SHP77 (cell line): Measurements from ENCODE around the gene MAGI2.
A peak's percentile ranks its signal among the peaks of the same experiment; 100 is the strongest.

ENCODE experiments used
- DNase-seq, 2 experiments: peaks; one replicate each; lab custom pipeline; 2025; lab: John Stamatoyannopoulos, UW

The MAGI2 gene

GRCh38 chr7:77991656-77992055 is 1461.8 kb downstream of the MAGI2 start:
- peak in 1 of 2 experiments; percentile 34 for DNase-seq

GRCh38 chr7:77989981-77990566 is 1463.4 kb downstream of the MAGI2 start:
- DNase-seq, result peak; percentile 48 to 50

- peak; percentile 4 to 13 for DNase-seq
Observed at GRCh38 chr7:77985974-77986339, 1467.5 kb downstream of the MAGI2 start.

- no peak for DNase-seq
Observed at GRCh38 chr7:77985232-77985973, 1468.1 kb downstream of the MAGI2 start.

GRCh38 chr7:77983973-77984372 is 1469.5 kb downstream of the MAGI2 start:
- no peak for DNase-seq

DNA sequence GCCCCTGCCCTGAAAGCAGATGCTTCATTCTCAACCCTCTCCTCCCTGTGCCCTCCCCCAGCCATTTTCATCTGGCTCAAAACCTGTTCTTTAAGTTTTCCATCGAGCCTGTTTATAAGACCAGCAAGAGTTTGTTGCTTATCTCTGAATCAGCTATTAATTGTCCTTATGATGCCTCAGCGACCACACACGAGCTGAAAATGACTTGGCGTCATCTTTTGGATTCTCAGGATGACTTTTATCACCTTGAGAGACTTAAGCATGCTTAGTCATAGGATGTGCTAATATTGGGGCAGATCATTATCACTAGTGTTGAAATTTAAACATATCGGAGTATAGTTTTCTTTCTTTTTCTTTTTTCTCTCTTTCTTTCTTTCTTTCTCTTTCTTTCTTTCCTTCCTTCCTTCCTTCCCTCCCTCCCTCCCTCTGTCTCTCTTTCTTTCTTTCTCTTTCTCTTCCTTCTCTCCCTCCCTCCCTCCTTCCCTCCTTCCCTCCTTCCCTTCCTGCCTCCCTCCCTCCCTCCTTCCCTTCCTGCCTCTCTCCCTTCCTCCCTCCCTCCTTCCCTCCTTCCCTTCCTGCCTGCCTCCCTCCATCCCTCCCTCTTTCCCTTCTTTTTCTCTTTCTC is 1470.4 kb downstream of the MAGI2 start:
- no peak for DNase-seq

DNA sequence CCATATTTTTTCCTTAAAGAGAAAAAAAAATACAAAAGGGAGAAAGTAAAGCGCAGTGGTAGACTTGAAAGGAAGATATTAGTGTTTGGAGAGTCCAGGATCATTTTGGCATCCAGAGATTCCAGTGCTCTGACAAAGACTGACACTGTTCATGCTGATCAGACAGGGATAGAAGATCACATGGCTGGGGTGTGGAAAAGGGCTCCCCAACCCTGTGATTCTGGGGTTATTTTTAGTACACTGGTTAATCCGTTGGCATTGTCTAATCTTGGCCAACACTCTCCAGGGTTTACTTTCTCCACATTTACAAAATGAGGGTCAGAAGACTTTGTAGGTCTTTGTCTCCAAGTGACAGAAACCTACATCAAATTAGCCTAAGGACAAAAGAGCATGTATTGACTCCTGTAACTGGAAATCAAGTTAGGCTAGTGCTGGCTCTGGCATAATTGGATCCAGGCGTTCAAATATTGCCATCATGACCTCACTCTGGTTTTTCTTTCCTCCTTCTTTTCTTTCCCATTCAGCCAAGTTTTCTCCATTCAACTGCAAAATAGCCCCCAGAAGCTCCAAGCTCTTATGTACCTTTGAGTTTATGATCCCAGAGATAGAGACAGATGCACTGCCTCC is 1473.3 kb downstream of the MAGI2 start:
- no peak for DNase-seq

DNA sequence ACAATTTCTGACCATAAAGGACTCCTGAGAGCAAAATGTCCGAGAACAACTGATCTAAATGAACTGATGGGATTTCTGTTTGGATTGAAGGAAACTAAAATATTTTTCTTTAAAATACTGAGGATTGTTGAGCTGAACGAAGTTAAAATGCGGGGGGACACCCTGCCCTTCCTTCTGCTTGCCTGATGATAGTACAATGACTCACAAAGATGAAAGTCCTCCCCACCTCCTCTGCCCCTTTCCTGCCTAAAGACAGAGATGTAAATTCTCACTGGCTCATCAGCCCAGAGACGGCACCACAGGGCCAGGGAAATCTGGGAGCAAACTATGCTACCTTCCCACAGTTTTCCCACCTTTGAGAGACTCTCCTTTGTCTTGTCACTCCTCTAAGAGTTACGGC is 1474.2 kb downstream of the MAGI2 start:
- no peak for DNase-seq

DNA sequence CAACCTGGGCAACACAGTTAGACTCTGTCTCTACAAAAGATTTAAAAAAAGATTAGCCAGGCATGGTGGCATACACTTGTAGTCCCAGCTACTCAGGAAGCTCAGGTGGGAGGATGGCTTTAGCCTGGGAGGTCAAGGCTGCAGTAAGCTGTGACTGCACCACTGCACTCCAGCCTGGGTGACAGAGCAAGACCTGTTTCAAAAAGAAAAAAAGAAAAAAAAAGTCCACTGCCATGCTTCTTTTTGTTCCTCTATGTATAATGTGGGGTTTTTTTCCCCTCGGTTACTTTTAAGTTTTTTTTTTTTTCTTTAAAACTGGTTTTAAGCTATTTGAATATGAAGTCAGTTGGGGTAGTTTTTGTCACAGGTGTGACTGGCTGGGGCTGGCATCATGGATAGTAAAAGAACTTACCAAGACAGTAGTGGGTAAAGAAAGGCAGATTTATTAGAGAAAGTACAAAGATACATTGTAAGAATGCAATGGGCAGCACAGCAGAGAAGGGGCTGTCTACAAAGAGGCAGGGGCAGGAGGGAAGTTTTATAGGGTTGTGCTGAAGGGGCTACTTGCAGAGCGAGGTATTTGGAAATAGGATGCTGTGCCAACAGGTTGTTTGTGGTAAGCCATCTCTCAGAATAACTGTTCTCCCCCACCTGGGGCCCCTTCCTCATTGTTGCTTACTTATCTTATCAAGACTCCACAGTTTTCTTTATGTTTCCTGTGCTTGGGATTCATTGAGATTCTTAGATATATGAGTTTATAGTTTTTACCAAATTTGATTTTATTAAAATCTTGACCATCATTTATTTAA is 1477.6 kb downstream of the MAGI2 start:
- no peak for DNase-seq

GRCh38 chr7:77971726-77972125 is 1481.7 kb downstream of the MAGI2 start:
- DNase-seq, result no peak

GRCh38 chr7:77967429-77967828 is 1486.0 kb downstream of the MAGI2 start:
- no peak for DNase-seq
